Measurements from ENCODE around the gene CYFIP1.

Gene CYFIP1

GRCh38 chr15:22949074-22949547 lies 31.1 kb downstream of the CYFIP1 start:
- no peak for TF ChIP-seq ZNF274 (IDR thresholded peaks at IDR 0.05; ENCODE audit: low read depth, low read length)
- peak overlapping the region; percentile 35; the same call in 1 of the 2 replicates for H3K4me3 ChIP-seq (ENCODE audit: low read length)

DNA sequence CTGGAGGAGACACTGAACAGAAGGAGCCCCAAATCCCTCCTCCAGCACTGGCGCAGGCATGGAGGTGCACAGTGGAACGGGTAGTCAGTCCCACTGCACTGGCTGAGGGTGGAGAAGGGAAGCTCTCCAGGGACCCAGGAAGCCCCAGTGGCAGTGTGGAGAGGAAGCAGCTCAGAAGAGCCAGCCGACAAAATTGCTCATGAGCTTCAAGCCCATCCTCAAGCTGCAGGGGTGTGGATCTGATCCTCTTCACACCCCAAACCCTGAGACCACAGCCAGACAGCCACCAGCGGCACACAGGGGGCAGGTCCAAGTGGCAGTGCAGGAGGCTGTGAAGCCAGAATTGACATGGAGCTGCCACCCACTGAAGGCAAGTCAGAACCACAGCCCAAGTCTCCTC lies 32.1 kb downstream of the CYFIP1 start:
- H3K4me3 ChIP-seq (ENCODE audit: low read length), result no peak overlapping the region

DNA sequence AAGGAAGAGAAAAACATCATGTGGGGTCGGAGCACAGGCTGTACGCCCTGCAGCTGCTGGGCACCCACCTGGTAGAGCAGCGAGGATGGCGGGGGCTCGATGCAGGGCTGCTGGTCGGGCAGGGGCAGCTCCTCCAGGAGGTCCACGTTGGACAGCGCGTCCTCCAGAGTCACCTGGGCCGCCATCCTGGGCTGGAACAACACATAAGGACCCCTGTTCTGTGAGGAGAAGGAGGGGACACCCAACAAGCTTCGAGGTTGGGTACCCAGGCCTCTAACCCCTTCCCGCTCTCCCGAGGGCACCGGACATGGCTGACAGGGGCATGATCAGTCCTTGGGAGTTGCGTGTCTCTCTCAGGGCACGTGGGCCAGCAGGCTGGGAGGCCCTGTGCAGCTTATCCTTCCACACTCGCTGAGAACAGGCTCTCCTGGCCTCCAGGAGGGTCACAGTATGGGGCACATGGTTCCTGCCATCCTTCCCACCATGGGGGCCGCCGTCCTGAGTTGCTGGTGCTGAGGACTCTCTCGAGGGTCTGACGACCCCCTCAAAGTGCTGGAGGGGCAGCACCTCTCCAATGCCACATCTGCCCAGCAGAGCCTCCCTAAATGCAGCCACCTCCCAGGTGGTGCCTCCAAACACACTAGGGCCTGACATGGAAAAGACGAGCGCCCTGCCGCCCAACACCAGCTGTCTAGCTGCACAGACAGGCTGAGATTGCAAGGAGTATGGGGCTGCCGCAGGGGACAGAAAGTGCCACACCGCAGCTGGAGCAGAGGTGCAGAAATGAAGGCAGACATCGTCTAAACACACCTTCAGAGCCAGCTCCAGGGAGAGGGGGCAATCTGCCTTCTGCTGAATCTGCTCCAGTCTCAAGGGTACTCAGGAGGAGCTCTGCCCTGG lies 32.8 kb downstream of the CYFIP1 start:
- no peak overlapping the region for H3K4me3 ChIP-seq (ENCODE audit: low read length)
- TF ChIP-seq ZNF274 (IDR thresholded peaks at IDR 0.05; ENCODE audit: low read depth, low read length), result no peak

More for the DNA sequence above, 32.1 kb downstream of the CYFIP1 start:
- no peak for TF ChIP-seq ZNF274 (IDR thresholded peaks at IDR 0.05; ENCODE audit: low read depth, low read length)

DNA sequence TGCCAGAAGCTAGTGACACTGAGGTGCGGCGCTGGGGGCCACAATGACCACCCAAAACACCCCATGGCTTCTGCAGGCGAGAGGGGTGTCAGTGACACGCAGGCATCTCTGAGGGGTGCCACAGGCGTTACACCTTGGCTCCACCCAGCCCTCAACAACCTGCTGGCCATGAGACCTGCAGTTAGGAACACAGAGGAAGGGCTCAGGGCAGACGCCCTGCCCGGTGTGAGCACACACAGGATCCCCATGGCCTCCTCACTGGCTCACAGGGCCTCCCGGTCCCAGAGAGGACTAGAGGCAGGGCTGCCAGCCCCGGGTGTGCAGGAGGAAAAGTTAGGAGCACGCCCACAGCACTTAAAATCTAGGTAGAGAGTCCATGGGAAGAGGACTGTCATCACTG lies 35.1 kb downstream of the CYFIP1 start:
- no peak overlapping the region for H3K4me3 ChIP-seq (ENCODE audit: low read length)
- no peak for TF ChIP-seq ZNF274 (IDR thresholded peaks at IDR 0.05; ENCODE audit: low read depth, low read length)

DNA sequence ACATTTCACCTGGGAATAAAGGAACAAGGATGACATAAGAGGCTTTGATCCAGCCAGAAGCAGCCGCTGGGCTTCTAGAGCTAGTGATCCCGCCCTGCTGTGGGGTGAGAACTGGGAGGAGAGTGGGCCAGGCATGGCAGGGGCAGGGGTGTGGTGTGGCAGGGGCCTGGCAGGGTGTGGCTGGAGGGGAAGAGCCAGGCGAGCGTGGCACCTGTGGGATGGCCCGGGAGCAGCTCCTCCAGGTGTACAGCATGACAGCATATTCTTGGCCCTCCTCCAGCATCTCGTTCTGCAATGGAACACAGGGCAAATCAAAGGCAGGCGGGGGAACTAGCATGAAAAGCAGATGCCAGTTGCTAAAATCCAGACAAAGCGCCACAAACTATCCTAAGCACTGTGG lies 35.5 kb downstream of the CYFIP1 start:
- no peak for TF ChIP-seq ZNF274 (IDR thresholded peaks at IDR 0.05; ENCODE audit: low read depth, low read length)
- no peak overlapping the region for H3K4me3 ChIP-seq (ENCODE audit: low read length)

GRCh38 chr15:22942877-22943276 lies 37.3 kb downstream of the CYFIP1 start:
- TF ChIP-seq ZNF274 (IDR thresholded peaks at IDR 0.05; ENCODE audit: low read depth, low read length), result no peak
- H3K4me3 ChIP-seq (ENCODE audit: low read length), result no peak overlapping the region

GRCh38 chr15:22942306-22942855 lies 37.8 kb downstream of the CYFIP1 start:
- no peak overlapping the region for H3K4me3 ChIP-seq (ENCODE audit: low read length)
- TF ChIP-seq ZNF274 (IDR thresholded peaks at IDR 0.05; ENCODE audit: low read depth, low read length), result no peak

DNA sequence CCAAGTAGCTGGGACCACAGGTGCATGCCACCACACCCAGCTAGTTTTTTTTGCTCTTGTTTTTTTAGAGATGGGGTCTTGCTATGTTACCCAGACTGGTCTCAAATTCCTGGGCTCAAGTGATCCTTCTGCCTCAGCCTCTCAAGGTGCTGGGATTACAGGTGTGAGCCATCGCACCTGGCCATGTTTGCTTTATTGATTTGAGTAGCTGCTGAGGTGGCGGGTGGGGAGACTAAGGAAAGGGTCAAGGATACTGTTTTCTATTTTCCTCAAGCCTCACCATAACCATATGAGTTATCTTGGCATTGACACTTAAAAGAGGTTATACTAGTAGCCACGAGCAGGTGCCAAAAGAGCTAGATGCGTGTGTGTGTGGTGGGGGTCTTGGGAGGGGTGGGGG lies 39.0 kb downstream of the CYFIP1 start:
- no peak for TF ChIP-seq ZNF274 (IDR thresholded peaks at IDR 0.05; ENCODE audit: low read depth, low read length)

GRCh38 chr15:22939652-22940061 lies 40.5 kb downstream of the CYFIP1 start:
- TF ChIP-seq ZNF274 (IDR thresholded peaks at IDR 0.05; ENCODE audit: low read depth, low read length), result no peak
- no peak overlapping the region for H3K4me3 ChIP-seq (ENCODE audit: low read length)

More for the DNA sequence above, 39.0 kb downstream of the CYFIP1 start:
- no peak overlapping the region for H3K4me3 ChIP-seq (ENCODE audit: low read length)

DNA sequence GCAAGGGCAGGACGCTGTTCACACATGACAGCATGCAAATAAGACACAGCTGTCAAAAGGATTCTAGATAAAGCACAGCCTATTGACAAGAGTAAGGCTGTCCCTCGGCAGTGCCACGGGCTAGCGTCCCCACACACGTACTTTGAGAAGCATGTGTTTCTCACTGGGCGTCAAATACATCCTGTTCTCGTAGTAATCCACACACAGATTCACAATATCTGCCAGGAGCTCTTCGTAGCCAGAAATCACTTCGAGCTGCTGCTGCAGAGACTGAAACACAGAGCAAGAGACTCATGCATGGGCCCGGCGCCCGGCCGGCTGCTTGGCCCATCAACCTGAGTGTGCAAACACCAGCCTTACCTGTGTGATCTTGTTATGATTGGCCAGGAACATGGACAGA lies 41.1 kb downstream of the CYFIP1 start:
- TF ChIP-seq ZNF274 (IDR thresholded peaks at IDR 0.05; ENCODE audit: low read depth, low read length), result no peak
- no peak overlapping the region for H3K4me3 ChIP-seq (ENCODE audit: low read length)

DNA sequence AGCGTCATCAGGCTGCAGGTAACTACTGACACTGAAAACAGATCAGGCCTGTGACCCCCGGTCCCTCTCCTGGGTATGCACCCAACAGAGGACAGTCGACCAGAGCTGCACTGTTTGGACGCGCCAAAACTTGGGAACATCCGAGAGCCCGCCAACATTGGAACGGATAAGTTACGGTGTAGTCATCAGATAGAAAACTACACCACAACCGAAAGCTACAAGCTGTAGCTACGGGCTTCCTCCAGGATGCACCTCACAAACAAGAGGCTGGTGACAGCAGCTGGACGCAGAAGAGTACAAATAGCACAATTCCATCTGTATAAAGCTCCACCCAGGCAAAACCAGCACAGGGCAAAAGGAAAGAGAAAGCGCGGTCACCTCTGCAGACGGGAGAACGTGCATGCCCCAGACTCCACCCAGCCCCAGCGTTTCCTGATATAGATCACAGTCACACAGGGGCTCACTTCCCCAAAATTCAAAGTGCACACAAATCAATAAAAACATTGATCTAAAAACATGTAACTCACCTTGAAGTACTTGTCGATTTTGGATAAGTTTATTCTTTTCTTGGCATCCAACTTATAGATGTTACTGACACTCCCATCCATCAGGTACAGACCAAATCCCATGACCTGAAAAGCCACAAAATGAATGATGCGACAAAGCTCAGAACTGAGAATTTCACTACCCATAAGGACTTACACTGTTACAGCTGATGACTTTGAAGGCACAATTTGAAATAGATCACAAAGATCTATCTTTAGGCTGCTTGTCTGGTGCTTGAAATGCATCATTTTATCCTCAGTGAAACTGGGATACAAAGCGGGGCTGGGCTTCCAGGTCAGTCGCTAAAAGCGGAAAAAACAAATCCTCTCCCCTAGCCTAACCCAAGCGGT lies 43.3 kb downstream of the CYFIP1 start:
- H3K4me3 ChIP-seq (ENCODE audit: low read length), result no peak overlapping the region
- no peak for TF ChIP-seq ZNF274 (IDR thresholded peaks at IDR 0.05; ENCODE audit: low read depth, low read length)

DNA sequence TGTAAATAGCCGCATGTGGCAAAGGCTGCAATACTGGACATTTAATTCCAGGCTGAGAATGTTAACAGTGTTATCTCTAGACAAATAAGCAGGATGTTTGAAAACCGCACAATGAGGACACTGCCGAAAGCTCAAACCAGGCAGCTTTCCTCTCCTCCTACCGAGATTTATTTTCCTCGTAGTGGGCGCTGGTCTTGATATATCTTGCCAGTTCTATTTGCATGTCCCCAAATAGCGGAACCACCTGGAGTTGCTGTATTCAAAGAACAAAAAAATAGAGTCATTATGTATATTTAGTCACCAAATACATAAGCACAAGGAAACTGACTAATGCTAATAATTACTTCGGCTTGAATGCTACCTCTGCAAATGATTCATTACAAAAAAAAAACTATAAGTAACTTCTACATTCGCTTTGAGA lies 46.5 kb downstream of the CYFIP1 start:
- no peak overlapping the region for H3K4me3 ChIP-seq (ENCODE audit: low read length)
- TF ChIP-seq ZNF274 (IDR thresholded peaks at IDR 0.05; ENCODE audit: low read depth, low read length), result no peak

GRCh38 chr15:22931784-22932536 lies 48.2 kb downstream of the CYFIP1 start:
- H3K4me3 ChIP-seq (ENCODE audit: low read length), result no peak overlapping the region
- no peak for TF ChIP-seq ZNF274 (IDR thresholded peaks at IDR 0.05; ENCODE audit: low read depth, low read length)

Data from GM08714 (cell line).